Germinal center (tissue), 1 donor: ENCODE measurements around the gene POLD2.

Source experiments
- DNase-seq: peaks from one replicate; pipeline ENCODE4 v3.0.0; 2012; ENCODE audit warnings: mixed read lengths, low spot score

Gene POLD2

GRCh38 chr7:44064791-44065430 lies 58.4 kb downstream of the POLD2 start:
- DNase-seq, result no peak
